PFSK-1 (cell line): ENCODE measurements around the gene GNAS.

Experiments
- FOXP2 ChIP-seq: optimal IDR thresholded peaks from 2 replicates; pipeline ENCODE3; 2011; ENCODE audit warnings: borderline replicate concordance, control low read depth, inconsistent platforms; ENCODE audit not compliant: insufficient read depth; ENCODE audit errors: extremely low read length, extremely low read depth
- POLR2AphosphoS5 ChIP-seq: IDR thresholded peaks from 2 replicates; pipeline ENCODE4 v1.6.1; 2012; ENCODE audit warnings: low read depth, mild to moderate bottlenecking, control low read depth, low read length, moderate library complexity
- TAF1 ChIP-seq: IDR thresholded peaks from 2 replicates; pipeline ENCODE4 v1.6.1; 2012; ENCODE audit warnings: low read length, control low read depth, borderline replicate concordance; ENCODE audit not compliant: insufficient read depth
- TF ChIP-seq, protein P1 (sequence below), 2 experiments: IDR thresholded peaks; 2 replicates each; pipeline versions ENCODE4 v1.6.1 to v1.8.0; 2011 to 2012; ENCODE audit warnings: low read depth in 2 of 2, low read length in 2 of 2, control low read depth in 1 of 2, inconsistent platforms in 1 of 2, mild to moderate bottlenecking in 1 of 2, moderate library complexity in 1 of 2; ENCODE audit not compliant: insufficient read depth in 1 of 2

DNA sequence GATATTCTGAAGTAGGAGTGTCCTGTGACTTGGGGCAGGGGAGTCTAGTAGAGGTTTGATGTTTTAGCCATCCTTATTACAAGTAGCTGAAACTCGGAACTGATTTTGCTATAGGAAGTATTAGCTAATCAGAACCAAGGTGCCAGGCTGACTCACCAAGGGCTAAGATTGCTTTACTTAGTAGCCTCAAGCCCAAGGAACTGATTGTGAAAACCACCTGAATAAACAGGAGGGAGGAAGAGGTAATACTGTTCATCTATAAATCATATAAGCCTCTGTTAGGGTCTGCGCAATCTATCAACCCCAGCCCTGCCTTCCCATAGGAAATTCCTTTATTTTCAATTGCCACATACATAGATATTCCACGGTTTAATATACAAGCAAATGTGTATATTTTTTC is 54.4 kb downstream of the GNAS start:
- no peak for TF ChIP-seq TAF1
- no peak; the same call in 1 of the 2 replicates for TF ChIP-seq POLR2AphosphoS5
- no peak for TF ChIP-seq FOXP2
- TF ChIP-seq, protein P1, sequence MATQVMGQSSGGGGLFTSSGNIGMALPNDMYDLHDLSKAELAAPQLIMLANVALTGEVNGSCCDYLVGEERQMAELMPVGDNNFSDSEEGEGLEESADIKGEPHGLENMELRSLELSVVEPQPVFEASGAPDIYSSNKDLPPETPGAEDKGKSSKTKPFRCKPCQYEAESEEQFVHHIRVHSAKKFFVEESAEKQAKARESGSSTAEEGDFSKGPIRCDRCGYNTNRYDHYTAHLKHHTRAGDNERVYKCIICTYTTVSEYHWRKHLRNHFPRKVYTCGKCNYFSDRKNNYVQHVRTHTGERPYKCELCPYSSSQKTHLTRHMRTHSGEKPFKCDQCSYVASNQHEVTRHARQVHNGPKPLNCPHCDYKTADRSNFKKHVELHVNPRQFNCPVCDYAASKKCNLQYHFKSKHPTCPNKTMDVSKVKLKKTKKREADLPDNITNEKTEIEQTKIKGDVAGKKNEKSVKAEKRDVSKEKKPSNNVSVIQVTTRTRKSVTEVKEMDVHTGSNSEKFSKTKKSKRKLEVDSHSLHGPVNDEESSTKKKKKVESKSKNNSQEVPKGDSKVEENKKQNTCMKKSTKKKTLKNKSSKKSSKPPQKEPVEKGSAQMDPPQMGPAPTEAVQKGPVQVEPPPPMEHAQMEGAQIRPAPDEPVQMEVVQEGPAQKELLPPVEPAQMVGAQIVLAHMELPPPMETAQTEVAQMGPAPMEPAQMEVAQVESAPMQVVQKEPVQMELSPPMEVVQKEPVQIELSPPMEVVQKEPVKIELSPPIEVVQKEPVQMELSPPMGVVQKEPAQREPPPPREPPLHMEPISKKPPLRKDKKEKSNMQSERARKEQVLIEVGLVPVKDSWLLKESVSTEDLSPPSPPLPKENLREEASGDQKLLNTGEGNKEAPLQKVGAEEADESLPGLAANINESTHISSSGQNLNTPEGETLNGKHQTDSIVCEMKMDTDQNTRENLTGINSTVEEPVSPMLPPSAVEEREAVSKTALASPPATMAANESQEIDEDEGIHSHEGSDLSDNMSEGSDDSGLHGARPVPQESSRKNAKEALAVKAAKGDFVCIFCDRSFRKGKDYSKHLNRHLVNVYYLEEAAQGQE (IDR thresholded peaks at IDR 0.05; ENCODE audit: insufficient read depth in 1 of 2, low read depth in 2 of 2, low read length in 2 of 2) = no peak
